Subcutaneous adipose tissue (tissue), 4 donors: ENCODE results near the gene SLC2A4. TPM values are rescaled to one million over a fixed set of nuclear protein-coding genes. Genes with fewer than 3 reads are reported as not detected.

Experiments used
- CTCF ChIP-seq: fragments of 450-650 bp; IDR thresholded peaks from one replicate; pipeline ENCODE4 v1.5.1; 2016; ENCODE audit warnings: low read depth, mild to moderate bottlenecking, control low read depth, antibody characterized with exemption, moderate library complexity
- total RNA-seq, 4 donors: library from RNA; depleted of rRNA; stranded (reverse); fragments of >200 nt; gene quantifications; one replicate each; pipeline ENCODE4 v1.1.0, GENCODE V29; 2016

Gene SLC2A4
- total RNA-seq, 4 donors from 2014 or later = 5.6 to 91.4 (median 13.8) TPM

- TF ChIP-seq CTCF = no peak
Measured at GRCh38 chr17:7327056-7327455, 45.5 kb downstream of the SLC2A4 start.

DNA sequence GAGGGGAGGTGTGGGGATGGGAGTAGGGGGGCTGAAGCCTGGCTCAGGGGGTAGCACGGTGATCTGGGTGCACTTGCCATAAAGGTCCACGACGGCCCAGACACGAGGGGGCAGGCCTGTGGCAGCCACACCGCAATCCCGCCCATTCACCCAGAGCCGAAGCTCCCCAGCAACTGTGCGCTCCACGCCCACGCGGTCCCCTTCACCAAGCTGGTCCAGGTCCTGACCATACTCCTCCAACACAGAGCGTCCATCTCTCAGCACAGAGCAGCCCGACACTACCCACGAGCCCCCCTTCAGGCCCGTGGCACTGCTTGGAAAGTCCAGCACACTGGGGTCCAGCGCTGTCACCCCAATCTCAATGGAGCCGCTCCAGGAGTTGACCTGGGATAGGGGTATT, 46.0 kb downstream of the SLC2A4 start:
- TF ChIP-seq CTCF = no peak

DNA sequence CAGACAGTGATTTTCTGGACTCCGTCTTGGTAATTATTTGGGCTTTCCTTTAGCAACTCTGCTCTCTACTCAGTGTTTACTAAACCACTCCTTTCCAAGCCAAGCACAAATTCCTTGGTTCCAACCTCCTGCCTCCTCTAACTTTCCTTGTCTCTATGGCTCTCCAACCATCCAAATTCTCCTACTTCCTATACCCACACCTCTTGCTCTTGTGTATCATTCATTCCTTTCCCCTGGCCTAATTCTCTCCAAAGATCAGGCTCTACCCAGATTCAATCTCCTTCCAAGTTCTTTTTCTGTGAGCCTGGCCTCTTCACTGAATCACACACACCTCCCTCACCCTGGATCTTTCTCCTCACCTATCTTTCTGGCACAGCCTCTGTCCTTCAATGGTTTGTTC, 46.5 kb downstream of the SLC2A4 start:
- no peak for TF ChIP-seq CTCF

GRCh38 chr17:7328840-7329373, 47.4 kb downstream of the SLC2A4 start, which contains the start of gene NEURL4:
TSS of gene NEURL4 (minus strand) at chr17:7329335. CDS start at chr17:7329312, 23 bp downstream.
- TF ChIP-seq CTCF = no peak

GRCh38 chr17:7329374-7329996, 48.0 kb downstream of the SLC2A4 start:
- no peak for TF ChIP-seq CTCF

- TF ChIP-seq CTCF = no peak
Measured at GRCh38 chr17:7329997-7330637, 48.6 kb downstream of the SLC2A4 start.

- no peak for TF ChIP-seq CTCF
Measured at GRCh38 chr17:7330638-7331015, 49.1 kb downstream of the SLC2A4 start.
